HCT116 (cell line): ENCODE data around the gene AADAC. TPM values are rescaled to one million over a fixed set of nuclear protein-coding genes. Genes with fewer than 3 reads are reported as not detected.

Experiments used
- ATAC-seq: fragments of 200-7000 bp; cut with Tn5 transposase; 2 replicates; pipeline ENCODE4 v1.9.1; 2020; ENCODE audit warnings: mild to moderate bottlenecking, moderate library complexity
- BruUV-seq: library from RNA; stranded (reverse); fragments of 400-500 nt; replicated peaks from 2 replicates; lab custom pipeline; 2021; lab: Mats Ljungman, UMichigan
- CTCF ChIA-PET: fragments of 300-600 bp; sonication (Branson Sonifier 250); formaldehyde crosslinking; loops from one replicate; lab custom pipeline; 2021; ENCODE audit warnings: antibody characterized with exemption; lab: Charles Lee
- POLR2A ChIA-PET: fragments of 300-600, 350-600 bp; sonication (Branson Sonifier 250); formaldehyde crosslinking; loops from one replicate; lab custom pipeline; 2021; ENCODE audit warnings: antibody characterized with exemption; lab: Charles Lee
- RAD21 ChIA-PET, 2 experiments: fragments of 300-600 bp; sonication (Branson Sonifier 250); formaldehyde crosslinking; loops; one replicate each; lab custom pipeline; 2023; ENCODE audit warnings: low total read pairs in 2 of 2; ENCODE audit not compliant: uncharacterized antibody in 2 of 2, unreplicated experiment in 2 of 2, low non-redundant PET in 1 of 2; lab: Charles Lee
- DNase-seq: peaks from one replicate; pipeline ENCODE4 v3.0.0-alpha.2; 2010; ENCODE audit warnings: low read depth, low spot score
- H2AFZ ChIP-seq: fragments of 200-600 bp; shearing (Covaris generic), sonication (generic); 2 replicates; pipeline ENCODE4 v1.6.1; 2017; ENCODE audit warnings: low read depth, mixed run types, mixed read lengths, antibody characterized with exemption, low read length; ENCODE audit not compliant: poor library complexity, severe bottlenecking
- H3K27ac ChIP-seq: 2 replicates; pipeline ENCODE4 v1.5.1; 2012; ENCODE audit warnings: low read depth, low read length
- H3K27me3 ChIP-seq: fragments of 200-600 bp; sonication (generic); 2 replicates; pipeline ENCODE4 v1.6.1; 2016; ENCODE audit warnings: mixed run types, low read length, mixed read lengths; ENCODE audit not compliant: insufficient read depth
- H3K36me3 ChIP-seq, 2 experiments: fragments of 200-500 bp in 1 of 2; fragments of 200-600 bp in 1 of 2; sonication (Bioruptor generic) in 1 of 2; sonication (generic) in 1 of 2; 2 replicates each; pipeline versions ENCODE4 v1.5.1 to v1.6.1; 2014 to 2016; ENCODE audit warnings: low read length in 2 of 2, inconsistent platforms in 1 of 2, mixed read lengths in 1 of 2, mixed run types in 1 of 2; ENCODE audit not compliant: insufficient read depth in 2 of 2, control insufficient read depth in 1 of 2
- H3K4me1 ChIP-seq, 2 experiments: fragments of 200-600 bp in 1 of 2; sonication (generic) in 1 of 2; 2 replicates each; pipeline versions ENCODE4 v1.5.1 to v1.6.1; 2012 to 2017; ENCODE audit warnings: low read length in 2 of 2, inconsistent platforms in 1 of 2, mild to moderate bottlenecking in 1 of 2, mixed read lengths in 1 of 2, mixed run types in 1 of 2, moderate library complexity in 1 of 2; ENCODE audit not compliant: insufficient read depth in 2 of 2, control insufficient read depth in 1 of 2
- H3K4me2 ChIP-seq: fragments of 200-600 bp; sonication (generic); 2 replicates; pipeline ENCODE4 v1.6.1; 2017; ENCODE audit warnings: mixed run types, low read length, mixed read lengths
- H3K4me3 ChIP-seq, 2 experiments: fragments of 200-600 bp in 1 of 2; sonication (generic) in 1 of 2; replicated peaks in 1 of 2; 2 replicates each; pipeline ENCODE4 v1.5.1; 2011 to 2016; ENCODE audit warnings: low read length in 2 of 2, control low read depth in 1 of 2, low read depth in 1 of 2, mild to moderate bottlenecking in 1 of 2, mixed read lengths in 1 of 2, mixed run types in 1 of 2
- H3K79me2 ChIP-seq: fragments of 200-600 bp; sonication (generic); 2 replicates; pipeline ENCODE4 v1.6.1; 2017; ENCODE audit warnings: mild to moderate bottlenecking, mixed run types, low read length, moderate library complexity, mixed read lengths; ENCODE audit not compliant: insufficient read depth
- H3K9ac ChIP-seq: fragments of 200-600 bp; sonication (generic); 2 replicates; pipeline ENCODE4 v1.6.1; 2016; ENCODE audit warnings: low read length, mixed read lengths
- H3K9me2 ChIP-seq: fragments of 200-600 bp; sonication (generic), shearing (Covaris generic); 2 replicates; pipeline ENCODE4 v1.6.1; 2017; ENCODE audit warnings: mixed run types, mild to moderate bottlenecking, moderate library complexity; ENCODE audit not compliant: insufficient read depth
- H3K9me3 ChIP-seq, 2 experiments: fragments of 200-500 bp in 1 of 2; fragments of 200-600 bp in 1 of 2; sonication (Bioruptor generic) in 1 of 2; sonication (generic) in 1 of 2; 2 replicates each; pipeline ENCODE4 v1.6.1; 2014 to 2017; ENCODE audit warnings: low read length in 2 of 2, mixed read lengths in 2 of 2, inconsistent platforms in 1 of 2, low read depth in 1 of 2, mild to moderate bottlenecking in 1 of 2, mixed run types in 1 of 2, moderate library complexity in 1 of 2; ENCODE audit not compliant: control insufficient read depth in 1 of 2, insufficient read depth in 1 of 2
- H4K20me1 ChIP-seq: fragments of 200-600 bp; sonication (generic), shearing (Covaris generic); 2 replicates; pipeline ENCODE4 v1.6.1; 2017; ENCODE audit warnings: mixed run types, mild to moderate bottlenecking, moderate library complexity; ENCODE audit not compliant: insufficient read depth
- CEBPB ChIP-seq: IDR thresholded peaks from 2 replicates; pipeline ENCODE4 v1.6.1; 2012; ENCODE audit warnings: low read depth
- EGR1 ChIP-seq: IDR thresholded peaks from 2 replicates; pipeline ENCODE4 v1.6.1; 2012; ENCODE audit warnings: low read depth
- ELF1 ChIP-seq: IDR thresholded peaks from 2 replicates; pipeline ENCODE4 v1.6.1; 2012; ENCODE audit warnings: low read depth, borderline replicate concordance
- EZH2 ChIP-seq: fragments of 200-600 bp; sonication (generic); IDR thresholded peaks from 2 replicates; pipeline ENCODE4 v1.6.1; 2017; ENCODE audit warnings: antibody characterized with exemption, mixed run types
- EZH2phosphoT487 ChIP-seq: fragments of 200-600 bp; IDR thresholded peaks from 2 replicates; pipeline ENCODE4 v1.6.1; 2018; ENCODE audit warnings: antibody characterized with exemption, borderline replicate concordance
- FOSL1 ChIP-seq: IDR thresholded peaks from 2 replicates; pipeline ENCODE4 v1.6.1; 2012; ENCODE audit warnings: low read depth
- POLR2A ChIP-seq: IDR thresholded peaks from 2 replicates; pipeline ENCODE4 v1.7.0; 2011; ENCODE audit warnings: borderline replicate concordance; ENCODE audit not compliant: insufficient read depth, insufficient read length; ENCODE audit errors: extremely low read depth
- POLR2AphosphoS5 ChIP-seq: IDR thresholded peaks from 2 replicates; pipeline ENCODE4 v1.6.1; 2011; ENCODE audit warnings: mild to moderate bottlenecking, low read depth, low read length, moderate library complexity
- SRF ChIP-seq: IDR thresholded peaks from 2 replicates; pipeline ENCODE4 v1.6.1; 2012; ENCODE audit warnings: low read depth
- TCF7L2 ChIP-seq: IDR thresholded peaks from 2 replicates; pipeline ENCODE4 v1.7.0; 2011; ENCODE audit warnings: borderline replicate concordance, inconsistent platforms; ENCODE audit not compliant: insufficient read depth, insufficient read length; ENCODE audit errors: extremely low read depth
- intact Hi-C: fragments of 100-400 bp; cut with micrococcal nuclease; formaldehyde crosslinking; loops from 2 replicates; pipeline ENCODE4 v1.10.0; 2022
- total RNA-seq: library from RNA; stranded (reverse); gene quantifications from one replicate; pipeline ENCODE4 v1.2.1, GENCODE V29; 2021; ENCODE audit not compliant: unreplicated experiment
- TF ChIP-seq, protein P1 (sequence below): IDR thresholded peaks from 2 replicates; pipeline ENCODE4 v1.6.1; 2012
- TF ChIP-seq, protein P2 (sequence below): IDR thresholded peaks from 2 replicates; pipeline ENCODE4 v1.6.1; 2012; ENCODE audit warnings: low read depth
- TF ChIP-seq, protein P3 (sequence below): IDR thresholded peaks from 2 replicates; pipeline ENCODE4 v1.6.1; 2011; ENCODE audit warnings: mild to moderate bottlenecking, low read length, moderate library complexity; ENCODE audit not compliant: insufficient replicate concordance; ENCODE audit errors: extremely low read depth
- TF ChIP-seq, protein P4 (sequence below): IDR thresholded peaks from 2 replicates; pipeline ENCODE4 v1.6.1; 2012

The AADAC gene
- total RNA-seq, 1 experiment from 2014 or later, result 3.8 TPM

DNA sequence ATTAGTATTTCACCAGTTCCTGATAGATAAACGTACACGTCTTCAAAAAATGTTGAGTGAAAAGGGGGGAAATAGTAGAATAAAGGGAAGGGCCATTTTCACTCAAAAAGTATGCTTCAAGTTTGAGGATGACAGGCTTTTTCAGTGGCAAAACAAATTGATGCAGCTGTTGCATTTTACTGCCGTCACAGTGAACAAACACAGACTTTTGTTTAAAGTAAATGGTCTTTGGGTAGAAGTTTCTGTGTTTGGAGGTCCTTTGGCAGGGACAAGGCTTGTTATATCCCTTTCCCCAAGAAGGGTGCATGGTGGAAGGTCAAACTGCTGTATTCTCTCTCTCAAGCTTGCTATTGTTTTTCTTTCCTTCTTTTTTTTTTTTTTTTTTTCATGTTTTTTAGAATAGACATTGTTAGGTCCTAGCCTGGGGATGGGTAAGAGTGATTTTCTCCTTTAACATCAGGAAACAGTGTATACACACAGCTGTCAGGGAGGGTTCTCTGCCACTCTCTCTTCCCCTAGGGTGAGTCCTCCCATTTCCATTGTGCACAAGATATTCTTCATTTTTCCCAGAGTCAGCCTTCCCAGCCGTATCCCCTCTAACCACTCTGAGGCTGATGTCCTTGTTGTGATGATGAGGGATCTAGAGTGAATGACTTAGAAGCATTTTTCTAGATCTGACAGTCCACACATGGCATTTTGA lies 52.9 kb downstream of the AADAC start:
- ChIA-PET RAD21 (no interaction called here), POLR2A (no interaction called here), CTCF (no interaction called here)
- ATAC-seq (no peak), DNase-seq (no peak)
- intact Hi-C loops, result no loop called here
- BruUV-seq, result no TSS peak
- Histone ChIP-seq H3K4me2 (no peak overlapping the region), H3K79me2 (no peaks in the 10 kb centered on the region), H3K27ac (no peak overlapping the region), H3K9me3 (no peaks in the 10 kb centered on the region), H3K36me3 (no peaks in the 10 kb centered on the region), H3K4me1 (peaks cover 9 to 22% of the 10 kb centered on the region in 2 experiments), H4K20me1 (no peaks in the 10 kb centered on the region), H3K9ac (no peak overlapping the region), H3K4me3 (no peak overlapping the region), H3K9me2 (no peaks in the 10 kb centered on the region), H2AFZ (no peak overlapping the region), H3K27me3 (no peaks in the 10 kb centered on the region)
- no peak for TF ChIP-seq POLR2A
- TF ChIP-seq, protein P1, sequence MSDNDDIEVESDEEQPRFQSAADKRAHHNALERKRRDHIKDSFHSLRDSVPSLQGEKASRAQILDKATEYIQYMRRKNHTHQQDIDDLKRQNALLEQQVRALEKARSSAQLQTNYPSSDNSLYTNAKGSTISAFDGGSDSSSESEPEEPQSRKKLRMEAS, result no peak
- TF ChIP-seq TCF7L2, result no peak
- no peak for TF ChIP-seq FOSL1
- no peak for TF ChIP-seq EZH2
- no peak for TF ChIP-seq EZH2phosphoT487
- TF ChIP-seq, protein P2, sequence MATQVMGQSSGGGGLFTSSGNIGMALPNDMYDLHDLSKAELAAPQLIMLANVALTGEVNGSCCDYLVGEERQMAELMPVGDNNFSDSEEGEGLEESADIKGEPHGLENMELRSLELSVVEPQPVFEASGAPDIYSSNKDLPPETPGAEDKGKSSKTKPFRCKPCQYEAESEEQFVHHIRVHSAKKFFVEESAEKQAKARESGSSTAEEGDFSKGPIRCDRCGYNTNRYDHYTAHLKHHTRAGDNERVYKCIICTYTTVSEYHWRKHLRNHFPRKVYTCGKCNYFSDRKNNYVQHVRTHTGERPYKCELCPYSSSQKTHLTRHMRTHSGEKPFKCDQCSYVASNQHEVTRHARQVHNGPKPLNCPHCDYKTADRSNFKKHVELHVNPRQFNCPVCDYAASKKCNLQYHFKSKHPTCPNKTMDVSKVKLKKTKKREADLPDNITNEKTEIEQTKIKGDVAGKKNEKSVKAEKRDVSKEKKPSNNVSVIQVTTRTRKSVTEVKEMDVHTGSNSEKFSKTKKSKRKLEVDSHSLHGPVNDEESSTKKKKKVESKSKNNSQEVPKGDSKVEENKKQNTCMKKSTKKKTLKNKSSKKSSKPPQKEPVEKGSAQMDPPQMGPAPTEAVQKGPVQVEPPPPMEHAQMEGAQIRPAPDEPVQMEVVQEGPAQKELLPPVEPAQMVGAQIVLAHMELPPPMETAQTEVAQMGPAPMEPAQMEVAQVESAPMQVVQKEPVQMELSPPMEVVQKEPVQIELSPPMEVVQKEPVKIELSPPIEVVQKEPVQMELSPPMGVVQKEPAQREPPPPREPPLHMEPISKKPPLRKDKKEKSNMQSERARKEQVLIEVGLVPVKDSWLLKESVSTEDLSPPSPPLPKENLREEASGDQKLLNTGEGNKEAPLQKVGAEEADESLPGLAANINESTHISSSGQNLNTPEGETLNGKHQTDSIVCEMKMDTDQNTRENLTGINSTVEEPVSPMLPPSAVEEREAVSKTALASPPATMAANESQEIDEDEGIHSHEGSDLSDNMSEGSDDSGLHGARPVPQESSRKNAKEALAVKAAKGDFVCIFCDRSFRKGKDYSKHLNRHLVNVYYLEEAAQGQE, result no peak
- TF ChIP-seq, protein P3, sequence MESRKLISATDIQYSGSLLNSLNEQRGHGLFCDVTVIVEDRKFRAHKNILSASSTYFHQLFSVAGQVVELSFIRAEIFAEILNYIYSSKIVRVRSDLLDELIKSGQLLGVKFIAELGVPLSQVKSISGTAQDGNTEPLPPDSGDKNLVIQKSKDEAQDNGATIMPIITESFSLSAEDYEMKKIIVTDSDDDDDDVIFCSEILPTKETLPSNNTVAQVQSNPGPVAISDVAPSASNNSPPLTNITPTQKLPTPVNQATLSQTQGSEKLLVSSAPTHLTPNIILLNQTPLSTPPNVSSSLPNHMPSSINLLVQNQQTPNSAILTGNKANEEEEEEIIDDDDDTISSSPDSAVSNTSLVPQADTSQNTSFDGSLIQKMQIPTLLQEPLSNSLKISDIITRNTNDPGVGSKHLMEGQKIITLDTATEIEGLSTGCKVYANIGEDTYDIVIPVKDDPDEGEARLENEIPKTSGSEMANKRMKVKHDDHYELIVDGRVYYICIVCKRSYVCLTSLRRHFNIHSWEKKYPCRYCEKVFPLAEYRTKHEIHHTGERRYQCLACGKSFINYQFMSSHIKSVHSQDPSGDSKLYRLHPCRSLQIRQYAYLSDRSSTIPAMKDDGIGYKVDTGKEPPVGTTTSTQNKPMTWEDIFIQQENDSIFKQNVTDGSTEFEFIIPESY, result no peak
- no peak for TF ChIP-seq ELF1
- TF ChIP-seq, protein P4, sequence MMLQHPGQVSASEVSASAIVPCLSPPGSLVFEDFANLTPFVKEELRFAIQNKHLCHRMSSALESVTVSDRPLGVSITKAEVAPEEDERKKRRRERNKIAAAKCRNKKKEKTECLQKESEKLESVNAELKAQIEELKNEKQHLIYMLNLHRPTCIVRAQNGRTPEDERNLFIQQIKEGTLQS, result no peak
- no peak for TF ChIP-seq EGR1
- no peak for TF ChIP-seq POLR2AphosphoS5
- TF ChIP-seq CEBPB, result no peak
- no peak for TF ChIP-seq SRF
